HG03565 (cell line): ENCODE results near the gene ZNF223.
A peak's percentile ranks its signal among the peaks of the same experiment; 100 is the strongest.

ENCODE experiments used
- ATAC-seq: cut with Tn5 transposase; IDR thresholded peaks from one replicate; pipeline ENCODE4 v1.9.1; 2021; ENCODE audit warnings: mild to moderate bottlenecking, moderate library complexity; ENCODE audit not compliant: unreplicated experiment

ZNF223 gene

DNA sequence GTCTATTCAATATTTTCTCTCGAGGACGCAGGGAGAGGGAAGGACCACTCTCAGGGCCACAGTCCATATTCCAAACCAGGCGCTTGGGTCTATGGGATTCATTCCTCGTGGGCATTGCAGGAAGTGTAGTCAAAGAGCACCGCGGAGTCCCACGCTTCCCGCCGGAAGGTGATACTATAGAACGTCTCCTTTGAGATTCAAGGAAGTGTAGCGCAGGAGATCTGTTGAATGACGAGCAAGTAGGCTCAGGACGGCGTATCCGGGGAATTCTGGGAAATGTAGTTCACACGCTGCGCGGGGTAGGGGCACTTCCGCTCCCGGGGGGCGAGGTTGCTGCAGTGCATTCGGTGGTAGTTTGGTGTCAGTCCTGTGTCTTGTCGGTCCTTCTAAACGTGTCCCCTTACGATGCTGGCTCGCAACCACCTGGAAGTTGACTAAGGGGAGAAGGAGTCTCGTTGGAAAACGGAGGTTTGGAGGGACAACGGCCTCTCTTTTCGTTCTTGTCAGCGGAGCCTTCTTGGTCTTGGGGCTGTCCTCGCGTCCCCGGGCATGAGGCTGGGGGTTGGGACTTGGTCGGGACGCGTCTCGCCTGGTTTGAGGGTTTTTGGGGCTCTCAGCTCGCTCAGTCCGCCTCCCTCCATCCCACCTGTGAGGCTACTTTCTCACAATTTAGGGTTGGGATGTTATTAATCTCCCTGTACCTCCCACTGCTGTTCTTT, 20.1 kb downstream of the ZNF223 start, which contains the start of gene ZNF284:
TSS of gene ZNF284 (plus strand) at position 336 of the 719 bp plus-strand sequence. CDS start 4,231 bp downstream, outside the sequence.
- peak; percentile 90 for ATAC-seq

DNA sequence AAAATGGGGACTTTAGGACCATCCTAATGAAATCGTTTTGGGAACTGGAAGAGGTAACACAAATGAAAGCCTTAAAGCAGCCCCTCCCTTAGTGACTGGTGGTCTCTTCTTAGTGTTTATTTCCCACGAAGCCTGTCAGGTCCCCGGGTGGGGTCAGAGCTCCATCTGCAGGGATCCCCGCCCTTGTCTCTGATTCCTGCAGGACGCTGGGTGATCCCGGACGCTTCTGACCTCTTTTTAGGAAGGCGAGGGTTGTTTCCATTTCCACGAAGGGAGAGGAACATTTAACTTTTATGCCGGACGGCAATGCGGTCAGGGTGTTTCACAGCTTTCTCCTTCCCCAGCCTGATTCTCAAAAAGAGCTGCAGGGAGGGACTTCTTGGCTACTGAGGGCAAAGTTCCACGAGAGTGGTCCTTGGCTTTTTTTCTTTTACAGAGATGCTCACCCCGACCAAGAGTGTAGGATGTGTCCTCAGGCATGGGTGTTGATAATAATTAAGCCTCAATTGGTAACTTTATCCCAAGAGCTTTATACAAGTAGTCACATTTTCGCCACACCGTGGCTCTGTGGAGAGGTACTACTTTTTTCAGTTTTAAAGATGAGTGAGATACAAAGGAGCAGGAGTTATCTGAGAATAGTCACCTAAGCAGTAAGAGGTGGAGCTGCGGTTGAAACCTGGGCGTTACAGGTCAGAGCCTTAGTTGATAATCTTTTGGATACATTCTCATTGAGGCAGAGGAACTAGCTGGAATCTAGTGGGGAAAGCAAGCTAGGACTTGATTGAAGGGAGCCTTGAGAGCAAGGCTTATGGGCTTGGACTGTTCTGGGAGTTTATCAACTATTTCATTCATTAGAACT, 20.9 kb downstream of the ZNF223 start:
- no peak for ATAC-seq

- ATAC-seq, result no peak
Measured at GRCh38 chr19:44076325-44076724, 24.5 kb downstream of the ZNF223 start.

GRCh38 chr19:44092108-44092507, 40.3 kb downstream of the ZNF223 start:
- ATAC-seq, result no peak

DNA sequence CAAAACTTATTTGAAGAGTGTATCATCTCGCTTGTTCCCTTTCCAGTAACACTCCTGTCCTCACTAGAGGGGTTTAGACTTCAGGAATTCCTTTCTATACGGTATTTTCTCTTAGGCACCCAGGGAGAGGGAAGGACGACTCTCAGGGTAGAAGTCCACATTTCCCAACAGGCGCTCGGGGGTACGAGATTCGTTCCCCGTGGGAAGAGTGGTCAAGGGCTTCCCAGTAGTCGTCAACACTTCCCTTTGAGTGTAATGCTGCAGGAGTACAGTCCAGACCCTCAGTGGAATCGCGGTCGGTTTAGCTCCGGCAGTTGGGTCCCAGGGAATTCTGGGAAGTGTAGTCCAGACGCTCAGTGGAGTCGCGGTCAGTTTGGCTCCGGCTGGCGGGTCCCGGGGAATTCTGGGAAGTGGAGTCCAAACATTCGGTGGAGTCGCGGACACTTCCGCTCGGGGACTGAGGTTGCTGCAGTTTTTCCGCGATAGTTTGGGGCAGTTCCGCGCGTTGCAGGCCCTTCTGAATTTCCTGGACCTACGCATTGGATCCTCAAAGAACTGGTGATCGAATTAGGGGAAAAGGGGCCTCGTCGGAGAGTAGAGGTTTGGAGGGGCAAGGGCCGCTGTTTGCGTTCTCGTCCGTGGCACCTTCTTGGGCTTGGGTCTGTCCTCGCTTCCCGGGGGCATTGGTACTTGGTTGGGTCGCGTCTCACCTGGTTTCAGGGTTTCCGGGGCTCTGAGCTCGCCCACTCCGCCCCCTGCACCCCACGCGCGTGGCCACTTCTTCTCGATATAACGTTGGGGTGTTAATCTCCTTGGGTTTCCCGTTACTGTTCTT, 42.3 kb downstream of the ZNF223 start, which contains the start of gene ZNF224:
TSS of gene ZNF224 (plus strand) at position 431 of the 835 bp plus-strand sequence. CDS start 3,513 bp downstream, outside the sequence.
- peak; percentile 73 for ATAC-seq

DNA sequence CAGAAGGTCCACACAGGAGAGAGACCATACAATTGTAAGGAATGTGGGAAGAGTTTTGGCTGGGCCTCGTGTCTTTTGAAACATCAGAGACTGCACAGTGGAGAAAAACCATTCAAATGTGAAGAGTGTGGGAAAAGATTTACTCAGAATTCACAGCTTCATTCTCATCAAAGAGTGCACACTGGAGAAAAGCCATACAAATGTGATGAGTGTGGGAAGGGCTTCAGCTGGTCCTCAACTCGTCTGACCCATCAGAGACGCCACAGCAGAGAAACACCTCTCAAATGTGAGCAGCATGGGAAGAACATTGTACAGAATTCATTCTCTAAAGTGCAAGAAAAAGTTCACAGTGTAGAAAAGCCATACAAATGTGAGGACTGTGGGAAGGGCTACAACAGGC, 55.9 kb downstream of the ZNF223 start:
- no peak for ATAC-seq

- no peak for ATAC-seq
Measured at GRCh38 chr19:44109458-44109857, 57.6 kb downstream of the ZNF223 start.

DNA sequence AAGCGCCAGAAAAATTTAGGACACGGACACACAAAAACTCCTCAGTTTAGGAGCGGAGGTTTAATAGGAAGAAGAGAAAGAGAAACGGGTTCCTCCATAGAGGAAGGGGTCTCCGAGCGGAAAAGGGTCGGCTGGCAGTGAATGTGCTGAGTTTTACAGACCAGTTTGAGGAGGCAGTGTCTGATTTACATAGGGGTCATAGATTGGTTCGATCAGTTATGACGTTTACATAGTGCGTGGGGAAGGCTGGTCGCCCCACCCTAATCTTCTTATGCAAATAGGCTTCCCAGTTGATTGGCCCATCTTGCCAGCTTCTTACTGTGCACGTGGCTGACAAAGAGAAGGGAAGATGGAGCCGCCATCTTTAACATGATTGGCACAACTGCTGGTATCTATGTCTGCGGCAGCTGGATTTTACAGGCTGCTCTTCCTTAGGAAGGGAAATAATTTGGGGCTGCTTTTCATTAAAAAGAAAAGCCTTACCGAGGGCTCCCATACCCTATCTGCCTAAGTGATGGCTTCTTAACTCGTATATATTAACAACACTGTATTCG, 60.2 kb downstream of the ZNF223 start:
- no peak for ATAC-seq

DNA sequence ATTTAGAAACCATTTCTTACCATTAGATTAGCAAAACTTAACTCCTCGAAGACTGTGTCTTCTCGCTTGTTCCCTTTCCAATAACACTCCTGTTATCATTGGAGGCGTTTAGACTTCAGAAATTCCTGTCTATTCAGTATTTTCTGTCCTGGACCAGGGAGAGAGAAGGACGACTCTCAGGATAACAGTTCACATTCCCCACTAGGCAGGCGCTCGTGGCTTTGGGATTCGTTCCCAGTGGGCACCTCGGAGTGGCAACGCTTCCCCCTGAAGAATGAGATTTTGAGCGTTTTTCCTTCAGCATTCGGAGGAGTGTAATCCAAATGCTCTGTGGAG, 60.9 kb downstream of the ZNF223 start:
- ATAC-seq, result no peak

DNA sequence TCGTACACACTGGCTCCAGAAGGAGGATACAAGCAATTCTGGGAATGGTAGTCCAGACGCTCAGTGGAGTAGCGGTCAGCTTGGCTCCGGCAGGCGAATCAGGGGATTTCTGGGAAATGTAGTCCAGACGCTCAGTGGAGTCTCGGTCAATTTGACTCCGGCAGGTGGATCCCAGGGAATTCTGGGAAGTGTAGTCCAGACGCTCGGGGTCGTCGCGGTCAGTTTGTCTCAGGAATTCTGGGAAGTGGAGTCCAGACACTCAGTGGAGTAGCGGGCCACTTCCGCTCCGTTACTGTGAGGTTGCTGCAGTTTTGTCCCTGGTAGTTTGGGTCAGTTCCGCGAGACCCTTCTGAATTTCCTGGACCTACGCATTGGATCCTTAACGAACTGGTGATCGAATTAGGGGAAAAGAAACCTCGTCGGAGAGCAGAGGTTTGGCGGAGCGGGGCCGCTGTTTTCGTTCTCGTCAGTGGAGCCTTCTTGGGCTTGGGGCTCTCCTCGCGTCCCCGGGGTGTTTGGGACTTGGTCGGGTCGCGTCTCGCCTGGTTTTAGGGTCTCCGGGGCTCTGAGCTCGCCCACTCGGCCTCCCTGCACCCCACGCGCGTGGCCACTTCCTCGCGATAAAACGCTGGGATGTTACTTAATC, 61.4 kb downstream of the ZNF223 start, which contains the start of gene ZNF225:
TSS of gene ZNF225 (plus strand) at position 262 of the 646 bp plus-strand sequence. CDS start 2,429 bp downstream, outside the sequence.
- ATAC-seq, result peak; percentile 89

DNA sequence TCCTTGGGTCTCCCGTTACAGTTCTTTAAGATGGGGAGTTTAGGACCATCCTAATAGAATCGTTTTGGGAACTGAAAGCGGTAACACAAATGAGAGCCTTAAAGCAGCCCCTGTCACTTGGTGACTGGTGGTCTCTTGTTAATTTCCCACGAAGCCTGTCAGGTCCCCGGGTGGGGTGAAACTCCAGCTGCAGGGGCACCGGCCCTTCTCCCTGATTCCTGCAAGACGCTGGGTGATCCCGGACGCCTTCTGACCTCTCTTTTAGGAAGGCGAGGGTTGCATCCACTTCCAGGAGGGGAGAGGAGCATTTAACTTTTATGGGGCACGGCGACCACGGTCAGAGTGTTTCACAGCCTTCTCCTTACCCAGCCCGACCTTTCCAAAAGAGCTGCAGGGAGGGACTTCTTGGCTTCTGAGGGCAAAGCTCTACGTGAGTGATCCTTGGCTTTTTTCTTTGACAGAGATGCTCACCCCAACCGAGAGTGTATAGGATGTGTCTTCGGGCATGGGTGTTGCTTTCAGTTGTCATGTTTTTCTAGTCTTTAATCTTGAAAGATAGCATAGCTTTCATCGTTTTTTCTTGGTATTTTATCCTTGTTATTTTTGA, 62.1 kb downstream of the ZNF223 start:
- ATAC-seq, result no peak
